Mesendoderm (in vitro differentiated cells): ENCODE results near the gene GNB1L.

Source experiments
- DNase-seq: peaks from one replicate; pipeline ENCODE4 v3.0.0; 2013
- H2AK5ac ChIP-seq: 2 replicates; pipeline ENCODE4 v1.6.1; 2013; ENCODE audit warnings: low read length, inconsistent platforms
- H2BK120ac ChIP-seq: 2 replicates; pipeline ENCODE4 v1.6.1; 2013; ENCODE audit warnings: low read depth, mild to moderate bottlenecking, low read length, moderate library complexity, mixed read lengths
- H2BK15ac ChIP-seq: replicated peaks from 2 replicates; pipeline ENCODE4 v1.6.1; 2013; ENCODE audit warnings: low read depth, mild to moderate bottlenecking, moderate library complexity
- H2BK5ac ChIP-seq: 2 replicates; pipeline ENCODE4 v1.6.1; 2013; ENCODE audit warnings: low read length, inconsistent platforms
- H3K18ac ChIP-seq: 2 replicates; pipeline ENCODE4 v1.6.1; 2013; ENCODE audit warnings: mild to moderate bottlenecking, low read length, mixed read lengths
- H3K23ac ChIP-seq: one replicate; pipeline ENCODE4 v1.6.1; 2013; ENCODE audit warnings: low read length
- H3K27ac ChIP-seq: 2 replicates; pipeline ENCODE4 v1.5.1; 2013; ENCODE audit warnings: low read depth, mild to moderate bottlenecking, inconsistent platforms, low read length, moderate library complexity
- H3K27me3 ChIP-seq: 2 replicates; pipeline ENCODE4 v1.6.1; 2013; ENCODE audit warnings: low read length, control low read depth, mild to moderate bottlenecking, inconsistent platforms; ENCODE audit not compliant: insufficient read depth, poor library complexity
- H3K36me3 ChIP-seq: 2 replicates; pipeline ENCODE4 v1.6.1; 2013; ENCODE audit warnings: low read length, inconsistent platforms; ENCODE audit not compliant: control insufficient read depth, insufficient read depth
- H3K4ac ChIP-seq: one replicate; pipeline ENCODE4 v1.6.1; 2013; ENCODE audit warnings: low read depth, mild to moderate bottlenecking, low read length, moderate library complexity
- H3K4me1 ChIP-seq: 2 replicates; pipeline ENCODE4 v1.6.1; 2013; ENCODE audit warnings: low read depth, low read length, inconsistent platforms; ENCODE audit not compliant: control insufficient read depth
- H3K4me2 ChIP-seq: 2 replicates; pipeline ENCODE4 v1.6.1; 2013; ENCODE audit warnings: low read length
- H3K4me3 ChIP-seq: 2 replicates; pipeline ENCODE4 v1.5.1; 2013; ENCODE audit warnings: mild to moderate bottlenecking, low read length
- H3K56ac ChIP-seq: one replicate; pipeline ENCODE4 v1.6.1; 2013; ENCODE audit warnings: low read length
- H3K79me1 ChIP-seq: 2 replicates; pipeline ENCODE4 v1.6.1; 2013; ENCODE audit warnings: low read length, inconsistent platforms
- H3K79me2 ChIP-seq: 2 replicates; pipeline ENCODE4 v1.6.1; 2013; ENCODE audit warnings: mild to moderate bottlenecking, low read length; ENCODE audit not compliant: control insufficient read depth, insufficient read depth
- H3K9ac ChIP-seq: 2 replicates; pipeline ENCODE4 v1.6.1; 2013; ENCODE audit warnings: low read length, inconsistent platforms
- H4K5ac ChIP-seq: one replicate; pipeline ENCODE4 v1.6.1; 2013; ENCODE audit warnings: low read length
- H4K8ac ChIP-seq: one replicate; pipeline ENCODE4 v1.6.1; 2013; ENCODE audit warnings: low read depth, mild to moderate bottlenecking, control low read depth, low read length, moderate library complexity
- WGBS: extraction: QIAGEN DNeasy Blood & Tissue Kit; methylation state at CpG from one replicate; pipeline ENCODE4 v1.1.7; 2013; ENCODE audit warnings: low lambda C conversion rate, missing lambda C conversion rate; ENCODE audit not compliant: insufficient coverage; ENCODE audit errors: extremely low coverage; 5-methylcytosine and 5-hydroxymethylcytosine counted together

Gene GNB1L

GRCh38 chr22:19901577-19902244 lies 47.0 kb upstream of the GNB1L start:
- peak overlapping the region; percentile 15 for H3K56ac ChIP-seq
- no peaks in the 10 kb centered on the region for H3K36me3 ChIP-seq
- H4K5ac ChIP-seq: no peak overlapping the region
- H3K9ac ChIP-seq: no peak overlapping the region
- no peak overlapping the region for H3K4me3 ChIP-seq
- H2BK15ac ChIP-seq: no peak overlapping the region
- no peak overlapping the region for H3K23ac ChIP-seq
- no peak overlapping the region for H2AK5ac ChIP-seq
- H2BK120ac ChIP-seq: no peak overlapping the region
- no CpG with 5 or more reads among the region's 11 CpGs for WGBS
- no peak overlapping the region for H3K4ac ChIP-seq
- H3K4me1 ChIP-seq: no peaks in the 10 kb centered on the region
- DNase-seq: no peak
- H2BK5ac ChIP-seq: no peak overlapping the region
- no peaks in the 10 kb centered on the region for H3K79me1 ChIP-seq
- no peak overlapping the region for H4K8ac ChIP-seq
- no peak overlapping the region for H3K27ac ChIP-seq
- no peak overlapping the region for H3K18ac ChIP-seq
- H3K4me2 ChIP-seq: no peak overlapping the region
- no peaks in the 10 kb centered on the region for H3K27me3 ChIP-seq
- H3K79me2 ChIP-seq: no peaks in the 10 kb centered on the region

GRCh38 chr22:19900707-19901436 lies 46.2 kb upstream of the GNB1L start:
- no CpG with 5 or more reads among the region's 13 CpGs for WGBS

GRCh38 chr22:19898831-19899567 lies 44.3 kb upstream of the GNB1L start:
- Histone ChIP-seq H3K79me1 (no peaks in the 10 kb centered on the region), H4K8ac (no peak overlapping the region), H3K27me3 (no peaks in the 10 kb centered on the region), H3K36me3 (no peaks in the 10 kb centered on the region), H3K4me1 (no peaks in the 10 kb centered on the region), H3K18ac (no peak overlapping the region), H3K56ac (no peak overlapping the region), H3K4me2 (no peak overlapping the region), H2BK120ac (no peak overlapping the region), H3K9ac (no peak overlapping the region), H3K79me2 (no peaks in the 10 kb centered on the region), H3K23ac (no peak overlapping the region), H2BK15ac (no peak overlapping the region), H2AK5ac (no peak overlapping the region), H2BK5ac (no peak overlapping the region), H3K4me3 (no peak overlapping the region), H3K4ac (no peak overlapping the region), H3K27ac (no peak overlapping the region), H4K5ac (no peak overlapping the region)
- no peak for DNase-seq
- no CpG with 5 or more reads among the region's 16 CpGs for WGBS

More at GRCh38 chr22:19900707-19901436, 46.2 kb upstream of the GNB1L start:
- Histone ChIP-seq H3K79me1 (no peaks in the 10 kb centered on the region), H3K4me3 (no peak overlapping the region), H3K9ac (no peak overlapping the region), H3K27me3 (no peaks in the 10 kb centered on the region), H3K4ac (no peak overlapping the region), H3K36me3 (no peaks in the 10 kb centered on the region), H2AK5ac (no peak overlapping the region), H2BK15ac (no peak overlapping the region), H3K56ac (no peak overlapping the region), H3K4me1 (no peaks in the 10 kb centered on the region), H4K5ac (no peak overlapping the region), H2BK5ac (no peak overlapping the region), H3K18ac (no peak overlapping the region), H3K23ac (no peak overlapping the region), H4K8ac (no peak overlapping the region), H3K27ac (no peak overlapping the region), H3K79me2 (no peaks in the 10 kb centered on the region), H3K4me2 (no peak overlapping the region), H2BK120ac (no peak overlapping the region)
- DNase-seq: no peak

GRCh38 chr22:19898145-19898544 lies 43.5 kb upstream of the GNB1L start:
- Histone ChIP-seq H3K27ac (no peak overlapping the region), H2BK5ac (no peak overlapping the region), H3K36me3 (no peaks in the 10 kb centered on the region), H3K79me1 (no peaks in the 10 kb centered on the region), H3K4me2 (no peak overlapping the region), H3K27me3 (no peaks in the 10 kb centered on the region), H3K56ac (no peak overlapping the region), H4K5ac (no peak overlapping the region), H2AK5ac (no peak overlapping the region), H3K79me2 (no peaks in the 10 kb centered on the region), H2BK120ac (no peak overlapping the region), H3K9ac (no peak overlapping the region), H4K8ac (no peak overlapping the region), H3K4me1 (no peaks in the 10 kb centered on the region), H3K18ac (no peak overlapping the region), H3K23ac (no peak overlapping the region), H3K4me3 (no peak overlapping the region), H3K4ac (no peak overlapping the region), H2BK15ac (no peak overlapping the region)
- DNase-seq: no peak
- no CpG with 5 or more reads among the region's 7 CpGs for WGBS

GRCh38 chr22:19897726-19898125 lies 43.1 kb upstream of the GNB1L start:
- H3K27ac ChIP-seq: no peak overlapping the region
- H3K9ac ChIP-seq: no peak overlapping the region
- H3K18ac ChIP-seq: no peak overlapping the region
- H3K79me1 ChIP-seq: no peaks in the 10 kb centered on the region
- no CpG with 5 or more reads among the region's 16 CpGs for WGBS
- H2BK5ac ChIP-seq: no peak overlapping the region
- no peak overlapping the region for H2BK120ac ChIP-seq
- H2BK15ac ChIP-seq: no peak overlapping the region
- no peaks in the 10 kb centered on the region for H3K79me2 ChIP-seq
- H3K4me3 ChIP-seq: no peak overlapping the region
- H3K23ac ChIP-seq: no peak overlapping the region
- no peak overlapping the region for H2AK5ac ChIP-seq
- no peaks in the 10 kb centered on the region for H3K36me3 ChIP-seq
- H4K5ac ChIP-seq: no peak overlapping the region
- no peak overlapping the region for H3K4me2 ChIP-seq
- H3K56ac ChIP-seq: no peak overlapping the region
- no peaks in the 10 kb centered on the region for H3K27me3 ChIP-seq
- H3K4ac ChIP-seq: no peak overlapping the region
- H3K4me1 ChIP-seq: no peaks in the 10 kb centered on the region
- no peak for DNase-seq
- H4K8ac ChIP-seq: no peak overlapping the region
